A549 (cell line): ENCODE data around the gene BCL6B.

Experiments used
- CTCF ChIP-seq: fragments of >200 bp; sonication (Bioruptor Twin); formaldehyde crosslinking; IDR thresholded peaks from 3 replicates; pipeline ENCODE4 v1.5.1; 2016
- E2F6 ChIP-seq: IDR thresholded peaks from 2 replicates; pipeline ENCODE4 v1.6.1; 2012; ENCODE audit warnings: low read depth, borderline replicate concordance
- POLR2A ChIP-seq: IDR thresholded peaks from 2 replicates; pipeline ENCODE4 v1.6.1; 2012; ENCODE audit warnings: mild to moderate bottlenecking, low read length
- TP53 ChIP-seq: fragments of 250-450 bp; sonication (Bioruptor Pico); IDR thresholded peaks from 2 replicates; pipeline ENCODE4 v1.5.0; 2021; ENCODE audit warnings: mild to moderate bottlenecking, moderate library complexity

GRCh38 chr17:7056386-7056785 is 33.5 kb downstream of the BCL6B start:
- no peak for TF ChIP-seq TP53 (CRISPR knock-in tag)
- no peak for TF ChIP-seq CTCF
- TF ChIP-seq POLR2A = no peak
- TF ChIP-seq E2F6 = no peak
